Measurements from ENCODE around the gene CAPN3. TPM values are rescaled to one million over a fixed set of nuclear protein-coding genes. Genes with fewer than 3 reads are reported as not detected.

The CAPN3 gene
- total RNA-seq, 1 donor from 2014 or later, result 4.1 TPM

DNA sequence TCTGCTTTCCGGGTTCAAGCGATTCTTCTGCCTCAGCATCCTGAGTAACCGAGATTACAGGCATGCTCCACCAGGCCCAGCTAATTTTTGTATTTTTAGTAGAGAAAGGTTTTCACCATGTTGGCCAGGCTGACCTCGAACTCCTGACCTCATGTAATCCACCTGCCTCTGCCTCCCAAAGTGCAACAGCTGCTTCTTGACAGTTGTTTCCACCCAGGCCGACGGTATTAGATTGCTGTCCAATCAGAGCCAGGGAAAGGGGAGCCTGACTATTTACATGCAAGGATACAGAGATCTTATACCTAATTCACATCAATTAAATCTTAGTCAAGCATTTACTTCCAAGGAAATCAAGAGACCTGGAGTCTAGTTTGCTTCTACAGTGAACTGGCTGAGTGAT lies 4.0 kb upstream of the CAPN3 start:
- no peak for DNase-seq (ENCODE audit: extremely low read depth, low read depth, low spot score)

DNA sequence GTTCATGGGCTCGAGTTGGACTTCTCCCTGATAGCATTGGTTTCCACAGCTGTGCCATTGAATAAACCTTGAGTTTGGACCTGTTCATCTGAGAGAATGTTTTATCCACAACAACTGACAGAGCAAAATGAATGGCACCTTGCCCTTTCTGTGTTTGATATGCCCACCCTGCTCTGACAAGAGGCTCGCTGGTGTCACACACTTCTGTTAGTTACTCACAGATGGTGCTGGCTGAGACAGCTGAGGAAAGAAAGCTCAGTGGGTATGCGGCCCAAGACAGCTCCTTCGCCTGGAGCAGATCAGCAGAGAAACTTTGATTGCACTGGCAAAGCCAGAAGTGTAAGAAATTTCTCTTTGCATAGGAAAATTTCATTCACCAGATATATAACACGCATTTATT lies 2.5 kb upstream of the CAPN3 start:
- DNase-seq (ENCODE audit: extremely low read depth, low read depth, low spot score), result no peak

DNA sequence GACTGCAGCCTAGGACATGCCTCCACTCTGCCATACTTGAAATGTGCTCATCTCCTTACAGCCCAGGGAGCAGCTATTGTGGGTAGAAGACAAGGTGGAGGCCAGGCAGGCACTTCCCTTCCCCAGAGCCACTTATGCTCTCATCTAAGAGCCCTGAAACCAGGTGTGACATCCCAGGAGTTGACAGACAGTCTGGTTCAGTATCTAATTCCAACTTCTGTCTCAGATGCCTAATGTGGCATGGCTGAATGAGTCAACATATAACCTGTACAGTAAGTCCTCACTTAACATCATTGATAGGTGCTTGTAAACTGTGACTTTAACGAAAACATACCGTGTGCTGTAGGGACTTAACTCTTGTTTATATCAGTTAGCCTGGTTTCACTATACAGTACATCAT lies 1.2 kb upstream of the CAPN3 start:
- no peak for DNase-seq (ENCODE audit: extremely low read depth, low read depth, low spot score)

DNA sequence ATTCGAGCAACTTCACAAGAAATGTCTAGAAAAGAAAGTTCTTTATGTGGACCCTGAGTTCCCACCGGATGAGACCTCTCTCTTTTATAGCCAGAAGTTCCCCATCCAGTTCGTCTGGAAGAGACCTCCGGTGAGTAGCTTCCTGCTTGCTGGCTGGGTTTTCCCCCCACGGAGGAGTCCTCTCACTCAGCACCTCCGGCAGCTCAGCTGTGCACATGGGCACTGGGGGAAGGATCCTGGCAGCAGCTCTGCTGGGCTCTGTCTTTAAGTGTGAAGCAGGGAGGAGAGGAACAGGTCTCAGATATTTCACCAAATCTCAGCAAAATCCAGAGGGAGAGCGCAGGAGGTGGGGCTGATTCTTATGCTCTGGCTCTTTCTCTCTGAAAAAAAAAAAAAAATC lies 684 bp downstream of the CAPN3 start:
- no peak for DNase-seq (ENCODE audit: extremely low read depth, low read depth, low spot score)

DNA sequence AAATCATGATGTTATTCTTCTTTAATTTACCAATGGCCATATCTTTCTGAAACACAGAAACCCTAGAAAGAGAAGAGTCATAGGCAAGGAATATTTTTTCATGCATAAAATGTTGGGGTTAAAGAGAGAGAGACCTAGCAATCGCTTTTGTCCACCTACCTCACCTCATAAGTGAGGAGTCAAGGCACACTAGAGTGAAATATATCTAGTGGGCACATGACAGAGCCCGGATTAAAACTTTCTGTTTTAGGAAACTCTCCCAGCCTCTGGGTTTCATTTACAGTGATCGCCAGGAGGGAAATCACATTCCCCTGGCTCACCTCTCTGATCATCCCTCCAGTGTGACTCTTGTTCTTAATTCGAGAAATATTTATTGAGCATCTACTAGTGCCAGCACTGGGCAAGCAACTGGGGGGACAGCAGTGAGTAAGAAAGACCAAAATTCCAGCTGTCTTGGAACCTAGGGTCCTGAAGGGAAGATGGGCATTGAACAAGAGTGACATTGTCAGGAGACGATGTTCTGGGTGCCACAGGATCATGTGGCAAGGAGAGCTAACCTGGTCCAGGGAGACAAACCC lies 1.3 kb downstream of the CAPN3 start:
- DNase-seq (ENCODE audit: extremely low read depth, low read depth, low spot score), result no peak

DNA sequence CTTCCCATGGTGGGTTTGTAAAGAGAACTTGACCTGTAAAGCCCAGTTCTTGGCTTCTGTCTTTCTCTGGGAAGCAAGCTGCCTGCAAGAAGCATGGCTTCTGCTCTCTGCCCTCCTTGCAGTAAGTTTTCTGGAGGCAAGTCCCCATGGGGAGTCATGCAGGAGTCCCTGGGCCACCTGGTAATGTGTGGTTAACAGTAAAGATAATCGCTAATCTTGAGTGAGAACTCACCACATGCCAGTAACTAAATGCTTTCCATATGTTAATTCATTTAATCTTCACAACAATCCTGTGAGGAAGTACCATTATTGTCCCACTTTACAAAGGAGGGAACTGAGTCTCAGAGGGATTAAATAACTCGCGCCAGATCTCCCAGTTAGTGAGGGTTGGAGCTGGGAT lies 4.2 kb downstream of the CAPN3 start:
- no peak for DNase-seq (ENCODE audit: extremely low read depth, low read depth, low spot score)

DNA sequence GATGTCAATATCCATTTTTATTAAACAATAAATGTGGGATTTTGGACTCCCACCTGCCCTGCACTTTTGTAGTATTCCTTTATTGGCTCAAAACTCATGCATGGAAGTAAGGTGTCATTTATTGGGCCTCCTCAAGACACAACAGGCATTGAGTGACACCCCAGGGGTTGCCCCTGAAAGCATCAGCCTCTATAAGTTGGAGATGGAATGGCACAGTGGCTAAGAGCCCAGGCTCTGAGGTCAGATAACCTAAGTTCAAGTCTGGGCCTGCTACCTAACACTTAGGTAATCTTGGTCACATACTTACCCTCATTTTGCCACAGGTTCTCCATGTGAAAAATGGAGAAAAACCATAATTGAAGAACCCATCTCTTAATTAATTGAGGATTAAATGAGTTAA lies 4.6 kb downstream of the CAPN3 start:
- no peak for DNase-seq (ENCODE audit: extremely low read depth, low read depth, low spot score)

DNA sequence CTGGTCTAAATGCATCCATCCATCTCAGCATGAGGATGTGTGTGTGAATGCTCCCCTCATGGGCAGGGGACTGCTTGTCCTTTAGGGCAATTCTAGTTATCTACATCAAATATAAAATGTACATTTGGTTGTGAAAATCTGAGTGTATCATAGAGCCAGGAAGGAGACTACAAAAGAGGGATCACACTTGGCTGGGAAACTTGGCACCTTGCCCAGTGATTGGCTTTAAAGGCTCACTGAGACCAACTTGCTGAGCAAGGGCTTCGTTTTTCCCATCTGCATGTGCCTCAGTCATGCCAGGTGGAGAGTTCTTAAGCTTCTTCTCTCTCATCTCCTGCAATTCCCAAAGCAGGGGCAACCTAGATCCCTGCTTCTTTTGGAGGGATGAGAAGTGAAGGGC lies 5.2 kb downstream of the CAPN3 start:
- DNase-seq (ENCODE audit: extremely low read depth, low read depth, low spot score), result peak; percentile 29

DNA sequence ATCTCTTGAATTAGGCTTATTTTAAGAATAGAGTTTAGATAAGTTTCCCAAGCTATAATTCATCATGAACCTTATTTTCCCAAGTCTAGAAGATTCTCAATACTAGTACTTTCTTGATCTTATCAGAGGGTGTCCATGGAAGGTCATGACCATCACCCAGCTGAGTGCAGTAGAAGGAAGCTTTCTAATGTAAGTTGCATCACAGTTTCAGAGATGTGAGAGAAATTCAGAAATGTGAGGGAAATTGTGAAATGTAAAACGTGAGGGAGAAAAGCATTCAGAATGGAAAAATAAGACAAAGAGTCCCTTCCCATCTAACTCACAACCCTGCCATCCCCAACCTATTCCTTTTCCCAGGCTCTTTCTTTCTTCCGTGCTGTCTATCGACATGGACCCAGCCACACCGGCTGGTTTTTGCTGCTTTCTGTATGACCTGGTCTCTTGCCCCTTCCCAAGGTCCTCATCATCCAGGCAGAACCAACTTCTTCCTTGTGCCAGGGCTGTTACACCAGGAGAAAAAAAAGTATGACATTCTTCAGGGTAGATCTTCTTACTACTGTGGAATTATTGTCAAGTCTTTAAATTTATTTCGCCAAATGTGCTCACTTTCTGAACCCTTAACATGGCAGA lies 6.7 kb downstream of the CAPN3 start:
- DNase-seq (ENCODE audit: extremely low read depth, low read depth, low spot score), result no peak

DNA sequence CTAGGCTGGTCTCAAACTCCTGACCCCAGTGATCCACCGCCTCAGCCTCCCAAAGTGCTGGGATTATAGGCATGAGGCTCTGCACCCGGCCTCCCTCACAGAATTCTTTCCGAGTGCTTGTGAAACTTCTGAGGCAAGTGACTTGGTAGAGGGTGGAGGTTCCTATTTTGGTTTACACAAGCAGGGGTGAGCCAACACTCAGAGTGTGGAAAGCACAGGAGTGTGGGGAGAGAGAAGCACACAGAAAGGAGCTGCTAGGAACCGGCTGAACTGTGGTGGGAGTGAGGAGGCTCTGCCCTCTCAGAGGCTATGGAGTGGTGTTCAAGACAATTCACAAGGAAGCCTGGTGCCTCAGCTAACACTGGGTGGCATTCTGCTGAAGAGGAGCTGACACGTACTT lies 7.7 kb downstream of the CAPN3 start:
- no peak for DNase-seq (ENCODE audit: extremely low read depth, low read depth, low spot score)

DNA sequence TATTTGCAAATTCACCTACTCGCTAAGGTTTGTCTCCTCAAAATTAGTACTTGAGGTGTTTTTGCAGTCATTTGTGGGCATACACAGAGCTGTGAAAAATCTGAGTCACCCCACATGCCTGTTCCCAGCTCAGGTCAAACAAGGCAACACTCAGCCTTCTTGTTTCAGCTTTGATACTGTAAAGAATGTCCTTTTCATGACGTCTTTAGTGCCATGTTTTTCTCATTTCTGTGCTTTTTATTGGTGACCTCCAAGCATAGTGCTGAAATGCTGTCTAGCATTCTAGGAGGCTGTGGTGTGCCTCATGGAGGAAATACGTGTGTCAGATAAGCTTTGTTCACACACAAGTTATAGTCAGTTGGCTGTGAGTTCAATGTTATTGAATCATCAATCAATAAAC lies 8.8 kb downstream of the CAPN3 start:
- DNase-seq (ENCODE audit: extremely low read depth, low read depth, low spot score), result no peak

DNA sequence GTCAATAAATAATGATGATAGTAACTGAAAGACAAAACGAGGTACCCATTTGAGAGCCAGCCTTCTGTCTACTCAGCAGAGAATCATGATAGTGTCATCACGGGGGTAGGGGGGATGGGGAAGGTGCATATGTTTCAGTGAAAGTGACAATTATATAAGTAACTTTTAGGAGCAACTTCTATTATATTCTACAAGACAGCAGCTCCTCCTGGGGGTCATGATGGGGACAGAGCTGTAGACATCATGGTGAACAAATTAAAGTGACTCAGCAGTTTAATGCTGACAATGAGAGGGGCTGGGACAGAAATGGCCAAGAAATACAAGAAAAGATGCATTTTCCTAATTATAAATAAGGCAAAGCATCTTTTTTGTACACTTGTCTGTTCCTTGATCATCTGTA lies 11.8 kb downstream of the CAPN3 start:
- DNase-seq (ENCODE audit: extremely low read depth, low read depth, low spot score), result no peak

DNA sequence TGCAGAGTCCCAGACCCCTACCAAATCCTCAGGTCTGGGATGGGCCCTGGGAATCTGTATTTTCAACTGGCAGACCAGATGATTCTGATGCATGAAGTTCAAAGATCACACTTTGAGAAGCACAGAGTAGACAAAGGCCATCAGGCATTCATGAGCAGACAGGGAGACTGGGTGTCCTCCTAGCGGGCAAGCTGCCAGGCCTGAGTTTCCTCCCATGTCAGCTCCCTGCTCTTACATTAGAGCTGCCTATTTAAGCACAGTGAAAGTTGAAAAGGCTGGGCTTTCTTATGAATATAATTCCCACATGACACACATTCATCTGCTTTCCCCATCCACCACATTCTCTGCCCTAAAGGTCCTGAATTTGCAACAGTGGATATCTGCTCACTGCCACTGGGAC lies 14.0 kb downstream of the CAPN3 start:
- DNase-seq (ENCODE audit: extremely low read depth, low read depth, low spot score), result no peak

DNA sequence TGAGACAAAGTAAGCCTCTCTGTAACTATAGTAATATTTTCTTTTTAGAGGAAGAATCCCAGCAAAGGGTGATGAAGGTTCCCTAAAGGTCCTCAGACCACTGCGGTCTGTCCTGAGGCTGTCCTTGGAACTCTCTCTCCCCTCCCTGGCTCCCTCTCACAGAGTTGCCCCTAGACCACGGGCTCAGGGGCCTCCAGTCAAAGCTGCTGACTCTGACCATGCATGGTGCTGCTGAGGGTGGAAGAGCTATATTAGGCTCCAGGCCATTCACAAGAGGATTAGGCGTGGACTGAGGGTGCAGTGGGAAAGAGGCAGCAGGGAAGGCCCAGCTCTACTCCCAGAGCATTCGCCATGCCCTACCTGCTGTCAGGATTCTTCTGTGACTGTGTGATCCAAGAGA lies 14.6 kb downstream of the CAPN3 start:
- no peak for DNase-seq (ENCODE audit: extremely low read depth, low read depth, low spot score)

DNA sequence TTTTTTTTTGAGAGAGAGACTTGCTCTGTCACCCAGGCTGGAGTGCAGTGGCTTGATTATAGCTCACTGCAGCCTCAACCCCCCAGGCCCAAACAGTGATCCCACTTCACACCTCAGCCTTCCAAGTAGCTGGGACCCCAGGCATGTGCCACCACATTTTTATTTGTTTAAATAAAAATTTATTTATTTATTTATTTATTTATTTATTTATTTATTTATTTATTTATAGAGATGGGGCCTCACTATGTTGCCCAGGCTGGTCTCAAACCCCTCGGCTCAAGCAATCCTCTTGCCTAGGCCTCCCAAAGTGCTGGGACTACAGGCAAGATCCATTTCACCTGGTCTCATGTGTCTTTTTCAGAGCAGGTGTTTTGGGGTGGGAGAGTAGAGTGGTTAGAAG lies 15.5 kb downstream of the CAPN3 start:
- no peak for DNase-seq (ENCODE audit: extremely low read depth, low read depth, low spot score)

DNA sequence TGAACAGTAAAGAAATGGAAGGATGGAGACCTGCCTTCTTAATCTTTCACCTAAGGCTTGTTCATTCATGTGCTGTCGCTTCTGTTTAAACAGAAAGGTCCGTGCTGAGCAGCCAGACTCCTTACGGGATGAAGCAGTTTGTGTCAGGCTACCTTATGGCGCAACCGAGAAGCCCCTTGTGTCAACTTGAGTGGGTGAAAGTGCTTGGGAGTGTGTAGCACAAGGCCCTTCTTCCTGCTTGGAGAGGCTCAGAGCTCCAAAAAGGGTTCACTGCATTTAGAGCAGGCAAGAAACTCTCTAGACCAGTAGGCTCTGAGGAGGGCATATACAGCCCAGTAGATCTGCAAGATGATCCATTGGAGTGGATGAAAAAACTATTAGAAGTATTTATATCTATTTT lies 16.0 kb downstream of the CAPN3 start:
- DNase-seq (ENCODE audit: extremely low read depth, low read depth, low spot score), result no peak

DNA sequence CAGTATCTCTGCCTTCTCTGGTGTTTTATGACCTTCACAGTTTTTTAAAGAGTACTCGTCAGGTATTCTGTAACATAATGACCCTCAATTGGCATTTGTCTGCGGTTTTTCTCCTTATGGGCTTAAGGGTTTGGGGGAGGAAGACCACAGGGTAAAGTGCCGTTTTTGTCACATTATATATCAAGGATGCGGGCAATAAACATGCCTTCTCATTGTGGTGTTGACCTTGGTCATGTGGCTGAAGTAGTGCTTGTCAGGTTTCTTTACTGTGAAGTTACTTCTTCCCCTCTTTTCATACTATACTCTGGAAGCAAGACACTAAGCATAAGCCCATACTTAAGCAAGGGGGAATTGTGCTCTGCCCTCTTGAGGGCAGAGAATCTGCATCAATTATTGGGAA lies 16.6 kb downstream of the CAPN3 start:
- no peak for DNase-seq (ENCODE audit: extremely low read depth, low read depth, low spot score)

DNA sequence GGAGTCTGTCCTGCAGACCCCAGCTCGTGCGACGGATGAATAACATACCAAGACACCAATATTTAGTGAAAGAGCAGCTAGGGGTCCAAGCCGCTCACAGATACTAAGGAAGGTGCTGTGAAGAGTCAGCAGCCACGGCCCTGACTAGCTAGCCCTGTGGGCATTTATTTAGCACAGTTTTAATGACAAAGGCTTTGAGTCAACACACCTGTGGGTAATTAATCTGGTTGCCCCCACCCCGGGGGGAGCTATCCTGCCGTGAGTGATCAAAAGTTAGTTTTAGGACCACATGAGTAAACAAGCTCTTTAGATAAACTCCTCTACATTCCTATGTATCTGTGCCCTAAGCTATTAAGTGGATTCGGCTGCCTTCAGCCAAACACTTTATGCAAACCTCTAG lies 18.7 kb downstream of the CAPN3 start:
- DNase-seq (ENCODE audit: extremely low read depth, low read depth, low spot score), result no peak

DNA sequence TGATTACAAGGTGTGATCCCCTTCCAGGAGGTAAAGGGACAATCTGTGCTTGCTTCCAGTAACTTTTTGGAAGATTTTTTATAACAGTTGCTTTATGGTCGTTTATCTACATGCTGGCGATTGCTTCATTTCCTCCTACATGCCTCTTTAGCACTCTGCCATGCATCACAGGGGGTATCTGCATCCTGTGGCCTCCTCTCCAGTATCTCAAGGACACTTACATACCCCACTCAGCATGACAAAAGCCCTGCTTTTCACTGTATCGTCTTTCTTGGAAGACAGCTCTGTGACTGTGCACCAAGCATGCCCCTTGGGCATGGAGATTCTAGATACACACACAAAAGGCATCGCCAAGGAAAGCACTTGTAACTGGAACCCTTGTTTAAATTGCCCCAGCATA lies 25.3 kb downstream of the CAPN3 start:
- DNase-seq (ENCODE audit: extremely low read depth, low read depth, low spot score), result no peak

DNA sequence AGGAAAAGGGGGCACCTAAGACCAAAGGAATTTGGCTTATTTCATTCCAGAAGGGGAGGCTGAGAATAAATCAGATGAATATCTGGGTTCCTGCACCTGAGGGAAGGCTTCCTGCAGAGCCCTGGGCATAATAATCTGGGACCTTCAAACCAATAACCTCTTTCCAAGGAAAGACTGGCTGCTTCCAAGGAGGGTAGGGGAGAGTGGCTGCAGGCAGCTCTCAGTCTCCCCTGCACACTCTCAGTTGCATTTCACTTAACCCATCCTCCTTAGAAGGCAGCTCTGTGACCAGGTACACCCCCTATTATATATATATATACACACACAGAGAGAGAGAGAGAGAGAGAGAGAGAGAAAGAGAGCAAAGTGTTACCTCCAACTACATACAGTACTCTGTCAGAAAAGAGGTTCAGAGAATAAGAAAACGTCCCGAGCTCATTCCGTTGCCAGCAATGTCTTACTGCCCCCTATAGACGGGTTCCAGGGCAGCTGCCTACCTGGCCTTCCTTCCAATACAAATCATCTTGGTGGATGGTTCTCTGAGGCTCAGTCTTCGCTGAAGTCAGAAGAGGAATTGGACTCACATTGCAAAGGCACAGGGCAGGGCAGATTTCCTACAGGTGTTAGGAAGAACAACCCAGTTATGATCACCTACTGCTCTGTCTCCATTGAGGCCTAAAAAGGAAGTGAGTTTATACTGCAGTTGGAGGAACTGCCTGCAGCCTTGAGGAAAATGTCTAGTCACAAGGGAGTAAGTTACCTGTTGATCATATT lies 26.1 kb downstream of the CAPN3 start:
- DNase-seq (ENCODE audit: extremely low read depth, low read depth, low spot score), result peak; percentile 33

DNA sequence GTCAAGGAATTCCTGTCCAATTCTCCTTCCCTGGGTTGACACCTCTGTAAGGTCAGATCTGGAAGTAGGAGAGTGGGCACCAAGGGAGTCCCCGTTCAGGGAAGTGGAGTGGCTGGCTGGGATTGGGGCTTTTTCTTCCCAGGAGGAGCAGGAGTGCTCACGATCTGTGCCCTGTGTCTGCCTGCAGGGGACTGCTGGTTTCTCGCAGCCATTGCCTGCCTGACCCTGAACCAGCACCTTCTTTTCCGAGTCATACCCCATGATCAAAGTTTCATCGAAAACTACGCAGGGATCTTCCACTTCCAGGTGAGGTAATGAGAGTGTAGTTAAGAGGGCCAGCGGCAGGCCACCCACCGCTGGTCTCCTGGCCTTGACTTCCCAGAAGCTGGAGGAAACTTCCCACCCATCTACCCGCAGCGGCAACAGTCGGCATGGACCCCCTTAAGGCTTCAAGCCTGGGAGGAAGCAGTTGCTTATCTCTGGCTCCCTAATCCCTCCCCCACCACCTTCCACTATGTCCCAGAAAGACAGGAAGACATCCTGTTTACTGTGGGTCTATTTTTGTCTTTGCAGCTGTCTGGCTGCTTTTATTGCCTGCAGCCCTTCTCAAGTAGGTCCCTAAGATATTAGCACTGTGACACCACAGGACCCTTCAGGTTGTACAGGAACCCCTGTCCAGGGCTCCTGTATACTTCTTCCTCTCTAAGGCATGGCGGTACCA lies 26.8 kb downstream of the CAPN3 start:
- DNase-seq (ENCODE audit: extremely low read depth, low read depth, low spot score), result no peak

DNA sequence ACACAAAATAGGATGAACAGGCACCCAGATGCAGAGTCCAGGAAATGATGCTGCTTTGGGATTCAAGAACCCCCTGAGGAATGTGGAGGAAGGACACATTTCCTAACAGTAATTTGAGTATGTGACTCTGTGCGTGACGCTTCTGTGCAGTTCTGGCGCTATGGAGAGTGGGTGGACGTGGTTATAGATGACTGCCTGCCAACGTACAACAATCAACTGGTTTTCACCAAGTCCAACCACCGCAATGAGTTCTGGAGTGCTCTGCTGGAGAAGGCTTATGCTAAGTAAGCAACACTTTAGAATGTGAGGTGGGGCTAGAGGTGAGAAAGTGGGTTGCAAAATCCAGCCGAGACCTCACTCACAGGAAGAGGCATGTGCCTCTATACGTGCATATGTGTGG lies 28.3 kb downstream of the CAPN3 start:
- no peak for DNase-seq (ENCODE audit: extremely low read depth, low read depth, low spot score)

Measured in glomerular endothelial cell (primary cell).